Lower leg skin (tissue), 3 donors: Measurements from ENCODE around the gene SMIM1.

ENCODE experiments used
- POLR2A ChIP-seq, 2 donors: fragments of 450-650 bp; IDR thresholded peaks; one replicate each; pipeline ENCODE4 v1.6.1; 2016 to 2017; ENCODE audit warnings: antibody characterized with exemption in 2 of 2, mild to moderate bottlenecking in 1 of 2, moderate library complexity in 1 of 2
- TF ChIP-seq, protein P1 (sequence below), 3 donors: fragments of 450-650 bp; IDR thresholded peaks; one replicate each; pipeline ENCODE4 v1.5.1; 2016; ENCODE audit warnings: antibody characterized with exemption in 3 of 3, mild to moderate bottlenecking in 3 of 3, moderate library complexity in 2 of 3

DNA sequence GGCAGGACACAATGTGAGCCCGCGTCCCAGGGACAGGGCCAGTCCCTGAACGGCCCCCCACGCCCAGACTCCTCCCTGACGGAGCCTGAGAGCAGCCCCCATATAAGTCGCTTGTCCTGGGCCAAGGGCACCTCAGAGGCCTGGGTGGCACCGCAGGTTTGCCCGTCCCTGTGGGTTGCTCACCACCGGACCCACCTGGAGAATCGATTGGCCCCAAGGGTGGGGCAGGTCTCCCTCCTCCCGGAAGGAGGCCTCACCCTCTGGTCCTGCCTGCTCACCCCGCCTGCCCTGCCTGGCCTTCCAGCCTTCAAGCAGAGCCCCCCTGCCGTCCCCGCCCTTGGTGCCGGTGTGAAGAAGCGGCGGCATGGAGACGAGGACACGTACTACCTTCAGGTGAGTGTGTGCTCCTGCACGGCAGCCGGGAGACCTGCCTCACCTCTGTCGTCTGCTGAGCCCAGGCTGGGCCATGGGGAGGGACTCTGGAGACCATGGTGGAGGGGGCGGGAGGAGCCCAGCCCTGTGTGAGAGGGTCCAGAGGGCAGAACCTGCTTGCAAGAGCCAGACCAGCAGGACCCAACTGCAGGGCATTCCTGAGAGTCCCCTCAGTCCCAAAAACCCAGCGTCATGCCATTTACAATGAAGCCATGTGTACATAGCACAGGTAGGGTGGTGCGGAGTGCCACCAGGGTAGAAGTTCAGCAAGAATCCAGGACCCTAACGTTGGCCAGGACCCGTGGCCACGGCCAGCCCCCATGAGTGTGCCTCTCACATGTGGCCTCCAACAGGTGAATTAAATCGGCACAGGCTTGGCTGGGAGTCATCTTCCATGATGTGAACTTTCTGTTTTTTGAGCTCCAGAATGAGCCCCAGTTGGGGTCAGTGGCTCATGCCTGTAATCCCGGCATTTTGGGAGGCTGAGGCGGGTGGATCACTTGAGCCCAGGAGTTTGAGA is 44.4 kb upstream of the SMIM1 start:
- TF ChIP-seq, protein P1, sequence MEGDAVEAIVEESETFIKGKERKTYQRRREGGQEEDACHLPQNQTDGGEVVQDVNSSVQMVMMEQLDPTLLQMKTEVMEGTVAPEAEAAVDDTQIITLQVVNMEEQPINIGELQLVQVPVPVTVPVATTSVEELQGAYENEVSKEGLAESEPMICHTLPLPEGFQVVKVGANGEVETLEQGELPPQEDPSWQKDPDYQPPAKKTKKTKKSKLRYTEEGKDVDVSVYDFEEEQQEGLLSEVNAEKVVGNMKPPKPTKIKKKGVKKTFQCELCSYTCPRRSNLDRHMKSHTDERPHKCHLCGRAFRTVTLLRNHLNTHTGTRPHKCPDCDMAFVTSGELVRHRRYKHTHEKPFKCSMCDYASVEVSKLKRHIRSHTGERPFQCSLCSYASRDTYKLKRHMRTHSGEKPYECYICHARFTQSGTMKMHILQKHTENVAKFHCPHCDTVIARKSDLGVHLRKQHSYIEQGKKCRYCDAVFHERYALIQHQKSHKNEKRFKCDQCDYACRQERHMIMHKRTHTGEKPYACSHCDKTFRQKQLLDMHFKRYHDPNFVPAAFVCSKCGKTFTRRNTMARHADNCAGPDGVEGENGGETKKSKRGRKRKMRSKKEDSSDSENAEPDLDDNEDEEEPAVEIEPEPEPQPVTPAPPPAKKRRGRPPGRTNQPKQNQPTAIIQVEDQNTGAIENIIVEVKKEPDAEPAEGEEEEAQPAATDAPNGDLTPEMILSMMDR (IDR thresholded peaks at IDR 0.05) = no peak
- no peak for TF ChIP-seq POLR2A (IDR thresholded peaks at IDR 0.05)
